H1 (cell line): ENCODE measurements around the gene TCERG1L. TPM values are rescaled to one million over a fixed set of nuclear protein-coding genes. Genes with fewer than 3 reads are reported as not detected.

Source experiments
- CTCF ChIA-PET: fragments of 300-600 bp; sonication (Branson Sonifier 250); formaldehyde crosslinking; loops from one replicate; lab custom pipeline; 2021; ENCODE audit not compliant: partially characterized antibody; lab: Charles Lee
- POLR2A ChIA-PET: fragments of 300-600 bp; sonication (Branson Sonifier 250); formaldehyde crosslinking; loops from one replicate; lab custom pipeline; 2021; ENCODE audit warnings: inconsistent platforms; ENCODE audit not compliant: partially characterized antibody; lab: Charles Lee
- DNase-seq, 2 experiments: peaks; one replicate each; pipeline versions ENCODE4 v3.0.0 to v3.0.0-alpha.2; 2010 to 2022; ENCODE audit warnings: low spot score in 2 of 2, low read depth in 1 of 2, mixed read lengths in 1 of 2
- FAIRE-seq: peaks from 2 replicates; lab custom pipeline; 2011; peaks lifted over from hg19 to GRCh38; lab: Jason Lieb, UNC
- H2AFZ ChIP-seq: 2 replicates; pipeline ENCODE4 v1.8.1; 2012; ENCODE audit warnings: low read length, inconsistent platforms
- H2AK5ac ChIP-seq: 2 replicates; pipeline ENCODE4 v1.6.1; 2013; ENCODE audit warnings: low read depth, low read length
- H2BK120ac ChIP-seq: replicated peaks from 2 replicates; pipeline ENCODE3; 2013; ENCODE audit warnings: low read depth, low read length, inconsistent platforms
- H2BK12ac ChIP-seq: 2 replicates; pipeline ENCODE4 v1.6.1; 2013; ENCODE audit warnings: low read depth, low read length
- H2BK15ac ChIP-seq: 2 replicates; pipeline ENCODE4 v1.6.1; 2013; ENCODE audit warnings: low read length
- H2BK20ac ChIP-seq: 2 replicates; pipeline ENCODE4 v1.6.1; 2013; ENCODE audit warnings: low read length
- H2BK5ac ChIP-seq: 2 replicates; pipeline ENCODE4 v1.6.1; 2013; ENCODE audit warnings: low read depth, low read length
- H3K14ac ChIP-seq: 2 replicates; pipeline ENCODE4 v1.6.1; 2013; ENCODE audit warnings: inconsistent platforms; ENCODE audit not compliant: insufficient read length
- H3K18ac ChIP-seq: 2 replicates; pipeline ENCODE4 v1.6.1; 2013; ENCODE audit warnings: low read length; ENCODE audit errors: extremely low read depth
- H3K23ac ChIP-seq: 2 replicates; pipeline ENCODE4 v1.6.1; 2013; ENCODE audit warnings: inconsistent platforms; ENCODE audit not compliant: insufficient read length
- H3K23me2 ChIP-seq: 2 replicates; pipeline ENCODE4 v1.6.1; 2013; ENCODE audit warnings: low read depth, low read length
- H3K27ac ChIP-seq: 2 replicates; pipeline ENCODE4 v1.6.1; 2011; ENCODE audit warnings: low read depth, low read length, inconsistent platforms
- H3K27me3 ChIP-seq, 4 experiments: replicated peaks in 1 of 4; 1 replicate in 1 of 4; 2 replicates in 3 of 4; pipeline versions ENCODE4 v1.6.1 to v1.8.1; 2011 to 2013; ENCODE audit warnings: low read length in 3 of 4, mild to moderate bottlenecking in 3 of 4, inconsistent platforms in 2 of 4, mixed read lengths in 2 of 4, moderate library complexity in 1 of 4; ENCODE audit not compliant: control insufficient read depth in 3 of 4, insufficient read depth in 3 of 4; ENCODE audit errors: extremely low read depth in 1 of 4
- H3K36me3 ChIP-seq, 4 experiments: 2 replicates each; pipeline versions ENCODE4 v1.6.1 to v1.8.1; 2011 to 2013; ENCODE audit warnings: mild to moderate bottlenecking in 4 of 4, low read length in 3 of 4, moderate library complexity in 2 of 4, control low read depth in 1 of 4, inconsistent platforms in 1 of 4; ENCODE audit not compliant: insufficient read depth in 4 of 4, control insufficient read depth in 2 of 4
- H3K4ac ChIP-seq: replicated peaks from 2 replicates; pipeline ENCODE3; 2013; ENCODE audit warnings: low read length, low read depth, mixed read lengths, inconsistent platforms; ENCODE audit not compliant: insufficient read length
- H3K4me1 ChIP-seq, 4 experiments: replicated peaks in 1 of 4; 1 replicate in 1 of 4; 2 replicates in 3 of 4; pipeline versions ENCODE4 v1.6.1 to v1.8.1; 2011 to 2013; ENCODE audit warnings: low read length in 3 of 4, inconsistent platforms in 2 of 4, mixed read lengths in 1 of 4; ENCODE audit not compliant: insufficient read depth in 4 of 4, control insufficient read depth in 3 of 4
- H3K4me2 ChIP-seq, 2 experiments: 2 replicates each; pipeline versions ENCODE4 v1.6.1 to v1.8.1; 2011 to 2013; ENCODE audit warnings: low read depth in 2 of 2, low read length in 2 of 2, control low read depth in 1 of 2, inconsistent platforms in 1 of 2, mild to moderate bottlenecking in 1 of 2; ENCODE audit not compliant: insufficient read depth in 1 of 2
- H3K4me3 ChIP-seq, 4 experiments: fragments of 200-600, 300-600 bp in 1 of 4; sonication (generic), shearing (Covaris generic), sonication (Bioruptor Twin) in 1 of 4; 2 replicates each; pipeline versions ENCODE4 v1.5.1 to v1.8.1; 2011 to 2016; ENCODE audit warnings: low read length in 4 of 4, low read depth in 3 of 4, control low read depth in 2 of 4, inconsistent platforms in 2 of 4, mild to moderate bottlenecking in 2 of 4, mixed read lengths in 1 of 4, moderate library complexity in 1 of 4; ENCODE audit not compliant: insufficient read depth in 2 of 4; ENCODE audit errors: extremely low read depth in 1 of 4
- H3K56ac ChIP-seq: replicated peaks from 2 replicates; pipeline ENCODE3; 2013; ENCODE audit warnings: low read depth, mild to moderate bottlenecking, mixed read lengths, low read length, inconsistent platforms; ENCODE audit not compliant: insufficient read length
- H3K79me1 ChIP-seq: 2 replicates; pipeline ENCODE4 v1.6.1; 2013; ENCODE audit warnings: low read depth, low read length, control low read depth
- H3K79me2 ChIP-seq, 2 experiments: 2 replicates each; pipeline versions ENCODE4 v1.6.1 to v1.8.1; 2012 to 2013; ENCODE audit warnings: low read length in 2 of 2, mild to moderate bottlenecking in 2 of 2, inconsistent platforms in 1 of 2; ENCODE audit not compliant: insufficient read depth in 2 of 2, control insufficient read depth in 1 of 2
- H3K9ac ChIP-seq, 4 experiments: replicated peaks in 1 of 4; 1 replicate in 1 of 4; 2 replicates in 3 of 4; pipeline versions ENCODE4 v1.6.1 to v1.8.1; 2011 to 2013; ENCODE audit warnings: low read depth in 3 of 4, low read length in 3 of 4, control low read depth in 2 of 4, mild to moderate bottlenecking in 2 of 4, moderate library complexity in 2 of 4, inconsistent platforms in 1 of 4; ENCODE audit errors: extremely low read depth in 1 of 4
- H3K9me3 ChIP-seq, 2 experiments: 2 replicates each; pipeline versions ENCODE4 v1.6.1 to v1.8.1; 2012 to 2013; ENCODE audit warnings: mild to moderate bottlenecking in 2 of 2, moderate library complexity in 2 of 2, control low read depth in 1 of 2, inconsistent platforms in 1 of 2, low read depth in 1 of 2, low read length in 1 of 2, mixed read lengths in 1 of 2; ENCODE audit not compliant: insufficient read depth in 2 of 2
- H4K20me1 ChIP-seq, 2 experiments: replicated peaks in 1 of 2; 2 replicates each; pipeline versions ENCODE3 to v1.8.1; 2011 to 2013; ENCODE audit warnings: inconsistent platforms in 2 of 2, low read length in 2 of 2, mild to moderate bottlenecking in 1 of 2; ENCODE audit not compliant: insufficient read depth in 2 of 2, control insufficient read depth in 1 of 2
- H4K5ac ChIP-seq: 2 replicates; pipeline ENCODE4 v1.6.1; 2013; ENCODE audit warnings: low read length, low read depth, mixed read lengths, inconsistent platforms; ENCODE audit not compliant: insufficient read length
- H4K8ac ChIP-seq: 2 replicates; pipeline ENCODE4 v1.8.0; 2013; ENCODE audit warnings: mild to moderate bottlenecking, moderate library complexity, low read length, inconsistent platforms; ENCODE audit not compliant: insufficient read depth; ENCODE audit errors: extremely low read depth
- H4K91ac ChIP-seq: replicated peaks from 2 replicates; pipeline ENCODE3; 2013; ENCODE audit warnings: low read length, mixed read lengths, inconsistent platforms; ENCODE audit not compliant: insufficient read length
- ATF2 ChIP-seq: IDR thresholded peaks from 2 replicates; pipeline ENCODE4 v1.6.1; 2012; ENCODE audit warnings: low read length, inconsistent platforms
- GABPA ChIP-seq: IDR thresholded peaks from 2 replicates; pipeline ENCODE4 v1.6.1; 2011; ENCODE audit warnings: mild to moderate bottlenecking, low read length, moderate library complexity, borderline replicate concordance; ENCODE audit not compliant: insufficient read depth
- HDAC2 ChIP-seq, 2 experiments: fragments of 300-600 bp in 1 of 2; sonication (generic) in 1 of 2; IDR thresholded peaks; 2 replicates each; pipeline ENCODE4 v1.6.1; 2011 to 2012; ENCODE audit warnings: low read depth in 2 of 2, low read length in 2 of 2, mild to moderate bottlenecking in 2 of 2, moderate library complexity in 2 of 2, borderline replicate concordance in 1 of 2, inconsistent platforms in 1 of 2
- MAFK ChIP-seq: IDR thresholded peaks from 2 replicates; pipeline ENCODE4 v1.6.1; 2012; ENCODE audit warnings: low read depth, mild to moderate bottlenecking, improper control_type of control experiment, low read length
- WGBS, 2 experiments: shearing (Covaris generic) in 1 of 2; methylation state at CpG; one replicate each; pipeline versions ENCODE4 v1.1.6 to v1.1.7; 2013 to 2015; ENCODE audit warnings: low lambda C conversion rate in 2 of 2, mixed read lengths in 2 of 2, inconsistent platforms in 1 of 2, low coverage in 1 of 2, missing lambda C conversion rate in 1 of 2; ENCODE audit not compliant: insufficient replicate concordance in 2 of 2, insufficient coverage in 1 of 2, insufficient read length in 1 of 2; ENCODE audit errors: extremely low coverage in 1 of 2, missing lambda C conversion rate in 1 of 2; 5-methylcytosine and 5-hydroxymethylcytosine counted together
- polyA plus RNA-seq, 7 experiments: library from polyadenylated mRNA; depleted of rRNA in 3 of 7; stranded (reverse) in 5 of 7; unstranded in 2 of 7; fragments of >200 nt in 5 of 7; fragments of 200-250 nt in 2 of 7; gene quantifications; 1 replicate in 5 of 7; 2 replicates in 1 of 7; 4 replicates in 1 of 7; pipeline versions ENCODE4 v1.2.1 to v1.2.3, GENCODE V29; 2011 to 2013; ENCODE audit warnings: missing spikeins in 2 of 7, mixed read lengths in 2 of 7
- total RNA-seq: library from RNA; stranded (reverse); fragmentation: NEBNext Ultra II Directional; extraction: Animal tissue kit (Norgen Biotek cat#: 25700); gene quantifications from 2 replicates; pipeline ENCODE4 v1.2.1, GENCODE V29; 2021

The TCERG1L gene
- total and polyA plus RNA-seq, 2 of the 8 experiments (the other 6 are each of a cell fraction or from before 2014, with no cell fraction given) = 3.9 to 6.9 TPM

- H3K9ac ChIP-seq = no peak overlapping the region
- peaks cover 0 to 2% (median 0%) of the 10 kb centered on the region in 4 experiments; a peak in 1 of 7 replicates for H3K4me1 ChIP-seq
- no peak overlapping the region for H2AFZ ChIP-seq
- peak overlapping the region; percentile 95 for H2AK5ac ChIP-seq
- H2BK12ac ChIP-seq = no peak overlapping the region
- H4K91ac ChIP-seq = no peak overlapping the region
- H2BK5ac ChIP-seq = no peak overlapping the region
- H3K9me3 ChIP-seq = peaks cover 0 to 9% of the 10 kb centered on the region in 2 experiments; a peak in 1 of 4 replicates
- no peak overlapping the region for H4K5ac ChIP-seq
- H3K79me1 ChIP-seq = peaks cover 2% of the 10 kb centered on the region; the same call in 1 of the 2 replicates
- H3K23ac ChIP-seq = no peak overlapping the region
- H3K14ac ChIP-seq = no peak overlapping the region
- no peaks in the 10 kb centered on the region for H3K79me2 ChIP-seq
- H3K56ac ChIP-seq = no peak overlapping the region
- H4K20me1 ChIP-seq = peaks cover 0 to 5% of the 10 kb centered on the region in 2 experiments
- no peak overlapping the region for H3K4me2 ChIP-seq
- ChIA-PET POLR2A (no interaction called here), CTCF (interaction anchor here (1.3 to 1.8 kb wide), 2 partner anchors 15 to 92 kb away, joined by 4 to 8 read pairs; no protein-coding TSS in a partner anchor)
- DNase-seq (no peak), FAIRE-seq (no peak)
- H4K8ac ChIP-seq = no peak overlapping the region
- 92% methylated on average over 13 of the region's 13 CpGs; no CpG with 5 or more reads in 1 of the 2 experiments for WGBS, 2 experiments
- H2BK20ac ChIP-seq = no peak overlapping the region
- H2BK15ac ChIP-seq = no peak overlapping the region
- no peak overlapping the region for H3K4me3 ChIP-seq
- H3K23me2 ChIP-seq = no peaks in the 10 kb centered on the region
- peaks cover 0 to 3% (median 0%) of the 10 kb centered on the region in 4 experiments; a peak in 1 of 7 replicates for H3K27me3 ChIP-seq
- H3K27ac ChIP-seq = no peak overlapping the region
- H3K36me3 ChIP-seq = no peaks in the 10 kb centered on the region
- H3K18ac ChIP-seq = no peak overlapping the region
- no peak overlapping the region for H3K4ac ChIP-seq
- no peak overlapping the region for H2BK120ac ChIP-seq
- TF ChIP-seq GABPA = no peak
- TF ChIP-seq MAFK = no peak
- TF ChIP-seq HDAC2 (IDR thresholded peaks at IDR 0.05; ENCODE audit: borderline replicate concordance in 1 of 2, low read depth in 2 of 2, low read length in 2 of 2) = no peak
- TF ChIP-seq ATF2 = no peak
Observed at GRCh38 chr10:131175891-131176290, 135.6 kb downstream of the TCERG1L start.
